HG02840 (cell line): ENCODE results near the gene MYL12A.
A peak's percentile ranks its signal among the peaks of the same experiment; 100 is the strongest.
"Not testable (repeated sequence)": the region's sequence is repeated elsewhere in the genome, so short reads cannot be mapped to it uniquely, and the experiment has no call there.

Experiments used
- ATAC-seq: cut with Tn5 transposase; IDR thresholded peaks from one replicate; pipeline ENCODE4 v1.9.1; 2021; ENCODE audit warnings: mild to moderate bottlenecking, moderate library complexity, moderate number of reproducible peaks; ENCODE audit not compliant: unreplicated experiment, low FRiP score

MYL12A gene

DNA sequence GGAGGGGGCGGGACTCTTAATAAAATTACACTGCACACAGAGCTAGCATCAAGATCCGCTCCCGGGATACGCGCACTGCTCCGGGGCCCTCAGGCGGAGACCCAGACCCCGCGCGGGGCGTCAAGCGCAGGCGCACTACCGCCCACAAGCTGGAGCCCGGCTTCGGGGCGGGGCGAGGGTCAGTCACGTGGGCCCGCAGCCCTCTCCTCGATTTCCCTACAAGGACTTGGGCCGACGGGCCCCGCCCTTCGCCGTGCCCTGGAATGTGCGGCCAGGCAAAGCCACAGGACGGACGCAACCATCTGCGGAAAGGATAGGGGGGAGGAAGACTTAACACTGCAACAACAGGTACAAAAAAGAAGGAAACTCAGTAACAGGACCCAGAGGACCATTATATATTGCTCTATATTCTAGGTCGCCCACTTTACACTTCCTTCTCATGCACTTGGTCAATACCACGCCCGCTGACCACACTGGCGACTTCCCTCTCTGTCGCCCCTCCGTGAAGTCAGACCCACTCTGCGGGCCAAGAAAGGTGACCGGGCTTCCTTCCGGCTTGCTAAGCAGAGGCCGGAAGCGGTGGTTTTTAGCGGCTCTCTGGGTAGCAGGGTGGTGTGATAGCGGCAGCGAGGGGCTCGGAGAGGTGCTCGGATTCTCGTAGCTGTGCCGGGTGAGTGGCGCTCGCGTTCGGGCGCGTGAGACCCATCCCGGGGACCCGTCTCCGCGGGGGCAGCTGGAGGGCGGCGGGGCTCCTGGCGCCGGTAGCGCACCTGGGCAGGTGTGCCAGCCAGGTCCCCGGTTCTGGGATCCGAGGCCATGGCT is at the start of gene MYL12A:
Gene MYL12A (plus strand): TSS at position 562 of the 822 bp plus-strand sequence. CDS start 5,447 bp downstream, outside the sequence.
- ATAC-seq, result peak; percentile 86

GRCh38 chr18:3198260-3198860 is 49.2 kb upstream of the MYL12A start:
- ATAC-seq, result not testable (repeated sequence)

GRCh38 chr18:3199942-3200645 is 47.5 kb upstream of the MYL12A start:
- no peak for ATAC-seq

- ATAC-seq, result no peak
Measured at GRCh38 chr18:3205239-3205638, 42.4 kb upstream of the MYL12A start.

GRCh38 chr18:3207565-3207964 is 40.0 kb upstream of the MYL12A start:
- no peak for ATAC-seq

DNA sequence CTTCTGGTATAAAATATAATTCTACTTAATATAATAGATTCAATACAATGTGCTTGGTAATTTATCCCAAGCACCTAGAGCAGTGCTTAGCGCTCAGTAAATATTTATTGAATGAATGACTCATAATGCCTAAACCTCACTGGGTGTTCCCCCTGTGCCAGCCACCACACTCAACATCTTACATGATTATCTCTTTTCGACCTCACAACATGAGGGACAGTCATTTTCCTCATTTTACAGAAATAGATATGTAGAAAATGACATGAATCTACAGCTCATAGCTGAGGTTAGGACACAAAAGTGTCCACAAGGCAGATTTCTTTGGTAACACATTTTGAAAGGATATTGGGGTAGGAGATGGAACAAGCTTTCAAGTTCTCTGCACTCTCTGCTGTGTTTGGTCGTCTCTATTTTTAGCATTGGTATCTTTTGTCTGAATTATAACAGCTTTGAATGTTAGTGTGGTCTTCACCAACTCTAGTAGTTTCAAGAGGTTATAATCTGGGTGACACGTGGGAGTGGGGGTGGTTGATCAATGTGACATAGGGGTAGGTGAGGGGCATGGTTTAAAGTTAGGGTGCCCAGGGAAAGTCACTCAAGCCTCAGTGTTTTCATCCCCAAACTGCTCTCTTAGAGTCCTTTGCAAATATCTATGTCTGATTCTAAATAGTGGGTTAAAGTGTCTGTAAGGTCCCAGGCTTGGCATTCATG is 37.6 kb upstream of the MYL12A start:
- ATAC-seq, result no peak

- no peak for ATAC-seq
Measured at GRCh38 chr18:3211236-3211992, 36.2 kb upstream of the MYL12A start.

- ATAC-seq, result no peak
Measured at GRCh38 chr18:3212657-3213056, 34.9 kb upstream of the MYL12A start.

DNA sequence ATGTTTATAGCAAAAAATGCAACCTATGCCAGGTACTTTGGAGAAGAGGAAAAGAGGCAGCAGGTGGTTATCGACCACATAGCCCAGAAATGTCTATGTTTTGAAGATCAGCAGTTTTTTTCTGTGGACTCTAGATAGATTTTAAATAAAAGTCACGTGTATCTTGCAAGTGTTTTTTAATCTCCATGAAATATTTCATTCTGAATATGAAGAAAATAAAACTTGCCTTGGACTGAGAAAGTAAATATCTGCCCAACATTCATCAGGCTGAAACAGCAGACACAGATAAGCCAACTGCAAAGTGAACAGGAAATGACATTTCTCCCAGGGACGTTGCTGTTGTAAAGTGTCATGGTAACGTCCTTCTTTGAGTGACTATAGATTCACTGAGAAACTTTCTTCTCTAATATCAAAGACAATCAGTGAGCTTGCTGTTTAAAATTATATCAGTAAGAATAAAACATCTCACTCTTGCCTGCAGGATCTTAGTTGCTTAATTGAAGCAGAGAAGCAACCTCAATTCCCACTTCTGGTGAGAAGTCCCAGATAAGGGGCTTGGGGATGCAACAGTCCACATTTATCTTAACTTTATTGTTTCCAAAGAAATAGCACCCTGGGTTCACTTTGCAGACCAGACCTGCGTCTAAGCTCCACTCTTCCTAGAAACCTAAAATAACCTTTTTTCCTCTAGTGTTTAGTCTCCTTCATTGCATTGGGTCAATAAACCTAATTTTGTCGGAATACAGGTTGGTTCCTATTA is 34.1 kb upstream of the MYL12A start:
- ATAC-seq, result no peak

DNA sequence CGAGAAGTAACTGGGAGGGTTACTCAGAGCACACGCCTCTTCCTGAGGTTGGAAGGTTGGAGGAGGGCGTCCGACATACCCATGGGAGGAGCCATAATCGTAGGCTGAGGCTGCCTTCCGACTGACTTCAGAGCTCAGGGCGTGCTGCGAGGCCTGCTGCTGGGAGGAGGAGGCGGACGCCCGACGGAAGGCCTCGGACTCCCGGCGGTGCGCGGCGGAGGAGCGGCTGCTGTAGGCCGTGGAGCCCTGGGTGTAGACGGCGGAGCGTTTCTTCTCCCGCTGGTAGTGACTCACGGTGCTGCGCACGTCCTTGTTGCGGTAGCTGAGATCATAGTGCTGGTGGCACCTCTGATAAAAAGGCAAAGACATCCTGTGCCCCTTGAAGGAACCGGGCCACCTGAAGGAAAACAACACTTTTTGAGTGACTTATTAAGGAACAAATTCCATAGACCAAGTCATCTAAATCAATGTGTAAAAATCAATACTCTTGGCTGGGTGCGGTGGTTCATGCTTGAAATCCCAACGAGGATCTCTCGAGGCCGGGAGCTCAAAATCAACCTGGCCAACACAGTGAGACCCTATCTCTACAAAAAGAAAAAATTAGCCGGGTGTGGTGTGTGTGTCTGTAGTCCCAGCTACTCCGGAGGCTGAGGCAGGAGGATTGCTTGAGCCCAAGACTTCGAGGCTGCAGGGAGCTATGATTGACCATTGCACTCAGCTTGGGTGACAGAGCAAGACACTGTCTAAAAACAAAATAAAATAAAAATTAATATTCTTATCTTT is 32.6 kb upstream of the MYL12A start:
- no peak for ATAC-seq

DNA sequence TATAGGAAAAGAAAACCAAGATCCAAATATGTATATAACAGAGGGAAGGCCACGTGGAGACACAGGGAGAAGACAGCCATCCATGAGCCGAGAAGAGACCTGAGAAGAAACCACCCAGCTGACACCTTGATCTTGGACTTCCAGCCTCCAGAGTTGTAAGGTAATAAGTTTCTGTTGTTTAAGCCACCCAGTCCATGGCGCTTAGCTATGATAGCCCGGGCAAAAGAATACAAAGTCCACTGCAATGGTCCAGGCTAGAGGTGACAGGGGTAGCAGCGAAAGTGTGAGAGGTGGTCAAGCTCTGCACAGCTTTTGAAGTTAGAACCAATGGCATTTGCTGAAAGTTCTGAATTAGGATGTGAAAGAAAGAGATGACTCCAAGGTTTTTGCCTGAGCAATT is 30.6 kb upstream of the MYL12A start:
- ATAC-seq, result no peak

- no peak for ATAC-seq
Measured at GRCh38 chr18:3217948-3218647, 29.5 kb upstream of the MYL12A start.

- no peak for ATAC-seq
Measured at GRCh38 chr18:3218819-3219218, 28.8 kb upstream of the MYL12A start.

GRCh38 chr18:3219241-3219630 is 28.4 kb upstream of the MYL12A start:
- ATAC-seq, result no peak

DNA sequence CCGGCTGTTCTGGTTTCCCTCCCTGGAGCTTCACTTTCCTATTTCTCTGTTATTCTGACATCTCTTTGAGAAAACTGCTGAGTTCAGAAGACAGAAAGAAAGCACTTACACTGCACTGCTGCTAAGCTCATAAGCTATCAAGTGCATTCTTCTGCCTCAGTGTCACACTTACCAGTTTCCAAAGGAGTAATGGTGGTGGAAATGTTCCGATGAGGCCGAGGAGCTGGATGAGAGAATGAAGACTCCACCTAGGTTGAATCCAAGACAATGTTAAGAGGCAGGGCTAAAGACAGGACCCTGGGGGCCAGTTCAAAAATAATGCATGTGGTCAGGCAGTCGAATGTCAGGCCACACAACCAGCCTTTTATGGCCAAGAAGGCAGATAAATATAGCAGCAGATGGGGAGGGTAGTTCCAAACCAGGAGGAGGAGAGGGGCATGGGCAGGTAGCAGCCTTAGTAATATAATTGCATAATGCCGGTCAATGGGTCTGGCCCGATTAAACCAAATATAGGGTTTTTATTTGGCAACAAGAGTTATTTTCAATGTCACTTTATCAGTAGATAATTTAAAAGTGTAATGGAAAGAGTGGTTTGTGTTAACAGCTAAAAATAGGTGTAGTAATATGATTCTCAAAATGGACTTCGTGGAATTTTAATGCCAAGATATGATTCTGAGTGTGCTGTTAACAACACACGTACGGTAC is 27.8 kb upstream of the MYL12A start, which contains the start of gene MYOM1:
Gene MYOM1 (minus strand): TSS at position 338 of the 705 bp plus-strand sequence. CDS start 4,745 bp downstream, outside the sequence.
- no peak for ATAC-seq

- ATAC-seq, result not testable (repeated sequence)
Measured at GRCh38 chr18:3220868-3221267, 26.7 kb upstream of the MYL12A start.

- no peak for ATAC-seq
Measured at GRCh38 chr18:3221496-3221895, 26.1 kb upstream of the MYL12A start.
